ENCODE data around the gene HPGD.

Gene HPGD

DNA sequence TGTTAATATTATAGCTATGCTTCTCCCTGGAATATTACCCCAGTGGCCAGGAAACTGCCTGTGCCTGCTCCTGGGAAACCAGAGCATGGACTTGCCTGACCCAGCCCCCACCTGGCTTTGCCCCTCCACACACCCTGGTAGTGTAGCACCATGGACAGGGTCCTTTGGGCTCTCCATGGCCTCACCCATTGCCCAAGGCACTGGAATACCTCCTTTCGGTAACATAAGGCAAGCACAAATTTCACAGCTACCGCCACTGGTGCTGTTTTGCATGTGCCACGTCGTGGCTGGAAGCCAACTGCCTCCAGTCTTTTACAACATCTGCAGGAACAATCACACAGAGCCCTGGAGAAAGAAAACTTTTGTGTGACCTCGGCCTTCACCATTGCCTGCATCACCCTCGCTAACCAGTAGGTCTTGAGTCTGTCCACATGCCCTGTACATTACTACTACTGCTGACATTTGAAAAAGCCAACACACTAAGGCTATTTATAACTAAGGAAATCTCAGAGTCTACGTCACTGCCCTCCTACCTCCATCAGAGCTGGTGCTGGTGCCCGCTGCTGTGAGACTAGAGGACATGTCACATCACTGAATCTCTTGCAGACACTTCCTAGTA, 47.7 kb downstream of the HPGD start:
- no peak for DNase-seq (ENCODE audit: low read depth in 2 of 2)

DNA sequence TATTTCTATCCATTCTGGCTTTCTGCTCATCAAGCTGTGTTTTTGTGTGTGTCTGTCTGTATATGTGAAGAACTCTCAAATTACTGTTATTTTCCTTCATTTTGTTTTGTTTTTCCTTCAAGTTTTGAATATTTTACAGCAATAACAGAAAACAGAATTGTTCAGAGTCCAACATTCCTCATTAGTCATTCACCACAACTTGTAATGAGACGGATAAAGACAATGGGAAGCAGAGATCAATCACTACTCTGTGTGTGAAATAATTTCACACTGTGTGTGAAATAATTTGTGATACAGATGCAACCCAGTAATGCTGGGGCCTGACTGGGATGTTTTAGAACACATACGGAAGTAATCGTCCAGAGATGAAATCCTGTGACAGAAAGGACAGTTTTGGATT, 55.2 kb downstream of the HPGD start:
- DNase-seq (ENCODE audit: low read depth in 2 of 2), result no peak

DNA sequence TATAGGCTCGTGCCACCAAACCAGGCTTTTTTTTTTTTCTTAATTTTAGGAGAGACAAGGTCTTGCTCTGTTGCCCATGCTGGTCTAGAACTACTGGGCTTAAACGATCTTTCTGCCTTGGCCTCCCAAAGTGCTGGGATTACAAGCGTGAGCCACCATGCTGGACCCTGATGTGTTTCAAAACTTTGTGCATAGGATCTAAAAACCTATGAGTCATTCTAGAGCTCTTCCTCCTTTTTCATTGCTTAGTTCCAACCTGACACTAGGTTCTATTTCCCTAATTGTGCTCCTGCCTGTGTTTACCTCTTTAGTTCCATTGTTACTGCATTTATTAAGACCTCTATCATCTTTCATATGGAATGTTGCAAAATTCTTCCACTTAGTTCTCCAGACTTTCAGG, 57.3 kb downstream of the HPGD start:
- DNase-seq (ENCODE audit: low read depth in 2 of 2), result no peak

GRCh38 chr4:174461466-174462106, 60.7 kb downstream of the HPGD start:
- no peak for DNase-seq (ENCODE audit: low read depth in 2 of 2)

DNA sequence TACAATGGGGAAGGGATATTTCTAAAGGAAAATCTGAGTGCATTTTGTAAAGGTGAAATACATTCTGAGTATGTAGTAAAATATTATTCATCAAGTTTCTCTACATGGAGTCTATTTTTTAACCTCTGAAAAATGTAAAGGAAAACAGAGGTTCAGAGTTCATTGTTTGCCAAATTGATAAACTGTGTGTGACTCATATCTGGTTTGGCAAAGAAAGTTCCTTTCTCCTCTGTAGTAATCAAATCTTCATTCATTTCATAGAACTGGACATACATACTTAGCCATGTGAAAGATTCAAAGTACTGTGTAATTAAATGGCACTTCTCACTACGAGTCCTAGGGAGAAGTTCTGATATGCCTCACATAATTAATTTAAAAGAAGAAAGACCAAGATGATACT, 61.6 kb downstream of the HPGD start:
- no peak for DNase-seq (ENCODE audit: low read depth in 2 of 2)

DNA sequence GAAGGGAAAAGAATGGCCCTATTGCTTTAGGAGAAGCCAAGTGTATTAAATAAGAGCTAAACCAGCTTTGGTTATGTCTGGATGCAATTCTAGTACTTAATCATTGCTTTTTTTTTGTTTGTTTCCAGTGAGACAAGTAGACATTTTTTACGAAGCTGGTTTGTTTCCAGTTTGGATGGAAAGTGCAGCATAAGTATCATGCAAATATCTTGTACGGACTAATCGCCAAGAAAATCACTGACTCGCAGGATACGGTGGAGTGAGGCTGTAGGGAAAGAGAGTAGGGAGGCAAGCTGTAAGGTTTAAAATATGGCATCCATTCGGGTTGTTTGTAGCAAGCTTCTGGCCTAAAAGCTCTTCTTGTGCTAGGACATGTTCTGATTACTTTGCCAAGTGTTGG, 64.8 kb downstream of the HPGD start:
- DNase-seq (ENCODE audit: low read depth in 2 of 2), result no peak

DNA sequence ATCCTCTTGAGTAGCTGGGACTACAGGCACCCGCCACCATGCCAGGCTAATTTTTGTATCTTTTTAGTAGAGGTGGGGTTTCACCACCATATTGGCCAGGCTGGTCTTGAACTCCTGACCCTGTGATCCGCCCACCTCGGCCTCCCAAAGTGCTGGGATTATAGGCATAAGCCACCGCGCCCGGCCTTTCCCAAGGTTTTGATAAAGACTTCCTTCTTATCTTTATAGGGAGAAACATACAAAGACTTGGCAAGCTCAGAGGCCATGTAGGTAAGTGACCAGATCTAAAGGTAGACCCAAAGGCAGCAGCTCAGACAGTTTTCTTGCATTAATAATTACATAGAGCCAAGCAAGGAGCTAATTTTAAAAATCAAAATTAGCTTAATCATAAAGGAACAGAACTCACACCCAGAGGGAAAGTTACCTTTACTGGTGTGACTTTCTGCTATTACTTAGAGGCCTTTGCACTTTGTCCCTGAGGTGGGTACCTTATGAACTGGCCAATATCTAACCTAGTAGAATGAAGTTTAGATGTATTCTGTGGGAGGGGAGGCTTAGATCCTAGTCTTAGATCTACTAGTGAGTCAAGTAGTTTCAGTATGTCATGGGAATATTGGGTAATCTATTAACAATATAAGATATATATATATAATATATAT, 67.3 kb downstream of the HPGD start:
- DNase-seq (ENCODE audit: low read depth in 2 of 2), result no peak

GRCh38 chr4:174451718-174452296, 70.5 kb downstream of the HPGD start:
- DNase-seq (ENCODE audit: low read depth in 2 of 2), result no peak

DNA sequence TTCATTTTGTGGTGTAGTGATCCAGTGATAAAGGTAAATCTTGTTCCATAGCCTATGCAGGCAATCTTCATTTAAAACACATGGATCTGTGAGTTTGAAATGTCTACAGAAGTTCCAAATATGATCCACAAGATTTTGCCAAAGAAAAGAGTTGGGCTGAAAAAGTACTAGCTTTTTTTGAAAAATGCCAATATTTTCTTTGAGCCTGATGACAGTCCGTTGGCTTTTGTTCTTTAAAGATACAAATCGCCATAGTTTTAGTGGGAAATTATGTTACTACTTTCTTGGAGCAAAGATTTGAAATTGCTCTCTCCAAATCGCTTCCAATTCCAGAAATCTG, 71.5 kb downstream of the HPGD start:
- no peak for DNase-seq (ENCODE audit: low read depth in 2 of 2)

DNA sequence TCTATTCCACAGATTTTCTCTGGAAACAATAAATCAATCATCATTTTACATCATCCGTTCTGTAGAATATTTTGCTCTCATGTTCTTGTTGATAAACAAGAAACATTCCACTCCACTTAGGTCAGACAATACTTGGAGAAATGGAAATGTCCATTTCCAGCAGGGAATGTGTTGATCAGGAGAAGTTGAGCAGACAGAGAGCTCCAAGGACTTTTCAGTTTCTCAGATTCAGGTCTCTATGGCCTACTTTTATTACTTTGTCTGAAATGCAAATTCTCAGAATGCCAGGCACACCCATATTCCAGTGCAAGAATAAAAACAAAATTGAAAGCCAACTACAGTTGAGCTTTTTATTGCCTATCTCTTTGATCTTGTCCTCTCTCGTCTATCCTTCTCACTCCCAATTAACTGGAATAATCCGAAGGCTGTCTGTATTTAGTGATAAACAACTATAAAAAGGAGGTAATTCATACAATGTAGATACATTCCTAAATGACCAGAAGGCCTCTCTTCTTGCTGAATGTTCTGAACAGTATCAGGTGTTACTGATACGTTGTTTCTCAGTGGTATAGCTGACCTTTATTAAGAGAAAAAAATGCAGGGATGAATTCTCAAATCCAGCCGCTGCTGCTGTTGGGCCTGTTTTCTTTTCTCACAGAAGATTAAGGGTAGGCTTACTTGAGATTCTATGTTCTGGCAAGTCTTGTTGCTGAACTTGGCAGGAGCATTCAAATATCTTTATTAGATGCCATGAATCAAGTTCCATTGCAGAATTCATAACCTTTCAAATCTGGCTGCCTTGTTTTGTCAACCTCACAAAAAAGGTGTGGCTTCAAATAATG, 72.1 kb downstream of the HPGD start:
- DNase-seq (ENCODE audit: low read depth in 2 of 2), result no peak

GRCh38 chr4:174449152-174449551, 73.1 kb downstream of the HPGD start:
- DNase-seq (ENCODE audit: low read depth in 2 of 2), result no peak

DNA sequence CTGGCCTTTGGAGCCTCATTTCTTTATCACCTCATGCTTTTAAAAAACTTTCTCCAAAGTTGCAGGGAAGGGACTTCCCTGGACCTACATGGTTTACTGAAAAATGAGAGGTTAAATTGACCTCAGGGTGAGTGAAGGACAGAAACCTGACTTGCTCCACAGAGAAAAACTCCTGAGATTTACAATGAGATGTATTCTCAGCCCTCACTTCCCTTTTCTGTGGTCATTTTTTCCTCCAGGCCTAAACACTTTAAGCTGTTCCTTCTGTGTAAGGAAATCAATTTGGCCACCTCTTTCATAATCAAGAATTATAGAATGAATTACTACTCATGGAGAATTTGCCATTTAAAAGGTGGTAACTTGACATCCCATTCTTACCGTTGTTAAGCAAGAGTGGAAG, 77.9 kb downstream of the HPGD start:
- no peak for DNase-seq (ENCODE audit: low read depth in 2 of 2)
